ENCODE measurements around the gene TMEM31.

Gene TMEM31, protein sequence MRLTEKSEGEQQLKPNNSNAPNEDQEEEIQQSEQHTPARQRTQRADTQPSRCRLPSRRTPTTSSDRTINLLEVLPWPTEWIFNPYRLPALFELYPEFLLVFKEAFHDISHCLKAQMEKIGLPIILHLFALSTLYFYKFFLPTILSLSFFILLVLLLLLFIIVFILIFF

DNA sequence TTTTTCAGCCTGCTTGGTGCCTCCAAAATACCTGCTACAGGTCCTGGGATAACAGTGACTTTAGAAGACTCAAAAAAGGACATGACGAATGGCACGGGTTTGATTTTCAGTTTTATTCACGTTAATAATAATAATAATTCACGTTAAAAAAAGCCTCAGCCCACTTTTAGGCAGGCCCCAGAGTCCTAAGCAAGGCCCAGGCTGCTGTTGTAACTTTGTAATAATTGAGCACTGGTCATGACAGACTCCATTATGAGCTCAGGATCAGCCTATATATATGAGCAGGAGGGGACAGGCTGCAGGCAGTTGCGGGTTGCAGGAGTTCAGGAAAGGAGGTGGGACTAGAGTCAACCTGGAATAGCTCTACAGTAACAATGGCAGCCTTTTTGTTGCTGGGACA, at the start of gene TMEM31:
Gene TMEM31 (plus strand): TSS at position 301 of the 400 bp plus-strand sequence. CDS start 1,350 bp downstream, outside the sequence.
- TF ChIP-seq POLR2A (IDR thresholded peaks at IDR 0.05; ENCODE audit: low read length) (no peak), GATA1 (IDR thresholded peaks at IDR 0.05; ENCODE audit: low read depth, low read length) (no peak)
- no peak for DNase-seq

DNA sequence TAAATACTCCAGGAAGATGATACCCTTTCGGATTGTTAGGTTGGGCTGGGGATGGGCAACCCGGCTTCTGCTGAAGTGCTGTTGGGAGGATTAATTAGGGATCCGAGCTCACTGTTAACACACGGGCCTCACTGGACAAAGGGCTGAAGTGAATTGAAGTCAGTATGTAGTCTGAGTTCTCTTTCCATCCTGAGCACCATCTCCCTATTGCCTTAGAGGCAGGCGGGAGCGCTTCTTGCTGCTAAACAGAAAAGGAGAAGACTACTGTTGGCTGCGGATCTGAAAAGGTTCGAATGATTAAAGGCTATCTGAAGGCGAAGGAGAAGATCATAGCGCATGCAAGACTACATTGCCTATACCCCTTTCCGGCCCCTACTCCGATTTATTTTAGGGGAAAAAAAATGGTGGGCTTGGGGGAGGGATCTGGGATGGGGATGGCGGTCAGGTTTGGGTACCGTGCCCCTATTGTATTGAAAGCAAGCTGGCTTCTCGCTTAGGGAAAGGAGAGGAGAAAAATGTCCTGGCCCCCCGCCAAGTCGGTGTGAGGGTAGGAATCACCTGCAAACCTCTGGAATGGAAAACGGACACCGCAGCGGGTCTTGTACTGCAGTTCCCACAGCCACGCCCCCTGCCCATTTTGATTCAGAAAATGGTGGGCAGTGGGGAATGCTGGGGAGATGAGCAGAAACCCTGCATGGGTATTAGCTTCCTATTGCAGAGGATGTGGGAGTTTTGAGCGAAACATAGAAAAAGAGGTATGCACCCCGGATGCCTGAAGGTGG, 46.5 kb upstream of the TMEM31 start:
- no peak for TF ChIP-seq POLR2A (IDR thresholded peaks at IDR 0.05; ENCODE audit: low read length)
- no peak for TF ChIP-seq GATA1 (IDR thresholded peaks at IDR 0.05; ENCODE audit: low read depth, low read length)
- DNase-seq = no peak

DNA sequence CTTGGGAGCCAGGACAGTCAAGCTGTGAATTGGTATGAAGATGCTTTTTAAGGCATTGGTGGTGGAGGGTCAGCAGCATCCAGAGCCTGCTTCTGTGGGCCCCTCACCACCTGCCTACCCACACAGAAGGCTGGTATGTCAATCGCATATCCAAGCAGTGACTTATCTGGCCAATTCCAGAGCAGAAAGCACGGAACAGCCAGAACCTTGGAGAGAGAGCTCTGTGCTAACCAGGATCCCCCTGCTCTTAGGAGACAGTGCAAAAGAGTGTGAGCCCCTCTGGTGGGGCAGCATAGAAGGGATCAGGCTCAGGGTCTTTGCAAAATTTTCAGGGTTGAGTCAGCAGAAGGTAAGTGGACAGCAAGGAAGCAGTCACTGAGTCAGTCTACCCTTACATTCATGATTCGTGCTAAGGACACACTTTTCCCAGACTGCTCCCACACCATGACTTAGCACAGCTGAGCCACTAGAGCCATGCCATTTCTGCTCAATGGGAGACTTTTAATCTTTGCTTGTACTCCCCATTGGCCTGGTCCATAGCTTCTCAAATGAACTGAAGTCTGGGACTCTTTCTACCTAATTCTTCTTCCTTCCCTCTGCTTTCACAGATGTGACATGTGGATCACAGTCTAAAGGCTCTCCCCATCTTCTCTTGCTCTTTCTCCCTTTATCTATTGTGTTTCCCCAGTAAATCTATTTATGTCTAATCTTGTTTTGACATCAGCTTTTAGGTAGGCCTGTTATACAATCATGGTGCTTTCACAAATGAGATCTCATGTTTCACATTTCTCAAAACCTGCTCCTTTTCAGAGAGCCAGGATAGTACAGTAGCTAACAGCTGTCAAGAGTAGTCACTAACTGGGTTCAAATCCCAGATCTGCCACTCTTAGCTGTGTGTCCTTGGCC, 44.3 kb upstream of the TMEM31 start:
- DNase-seq = no peak
- TF ChIP-seq GATA1 (IDR thresholded peaks at IDR 0.05; ENCODE audit: low read depth, low read length) (no peak), POLR2A (IDR thresholded peaks at IDR 0.05; ENCODE audit: low read length) (no peak)

- DNase-seq = peak in 1 of 2 experiments; percentile 1
- TF ChIP-seq POLR2A (IDR thresholded peaks at IDR 0.05; ENCODE audit: low read length) (no peak), GATA1 (IDR thresholded peaks at IDR 0.05; ENCODE audit: low read depth, low read length) (no peak)
Measured at GRCh38 chrX:103669745-103670144, 41.0 kb upstream of the TMEM31 start.

DNA sequence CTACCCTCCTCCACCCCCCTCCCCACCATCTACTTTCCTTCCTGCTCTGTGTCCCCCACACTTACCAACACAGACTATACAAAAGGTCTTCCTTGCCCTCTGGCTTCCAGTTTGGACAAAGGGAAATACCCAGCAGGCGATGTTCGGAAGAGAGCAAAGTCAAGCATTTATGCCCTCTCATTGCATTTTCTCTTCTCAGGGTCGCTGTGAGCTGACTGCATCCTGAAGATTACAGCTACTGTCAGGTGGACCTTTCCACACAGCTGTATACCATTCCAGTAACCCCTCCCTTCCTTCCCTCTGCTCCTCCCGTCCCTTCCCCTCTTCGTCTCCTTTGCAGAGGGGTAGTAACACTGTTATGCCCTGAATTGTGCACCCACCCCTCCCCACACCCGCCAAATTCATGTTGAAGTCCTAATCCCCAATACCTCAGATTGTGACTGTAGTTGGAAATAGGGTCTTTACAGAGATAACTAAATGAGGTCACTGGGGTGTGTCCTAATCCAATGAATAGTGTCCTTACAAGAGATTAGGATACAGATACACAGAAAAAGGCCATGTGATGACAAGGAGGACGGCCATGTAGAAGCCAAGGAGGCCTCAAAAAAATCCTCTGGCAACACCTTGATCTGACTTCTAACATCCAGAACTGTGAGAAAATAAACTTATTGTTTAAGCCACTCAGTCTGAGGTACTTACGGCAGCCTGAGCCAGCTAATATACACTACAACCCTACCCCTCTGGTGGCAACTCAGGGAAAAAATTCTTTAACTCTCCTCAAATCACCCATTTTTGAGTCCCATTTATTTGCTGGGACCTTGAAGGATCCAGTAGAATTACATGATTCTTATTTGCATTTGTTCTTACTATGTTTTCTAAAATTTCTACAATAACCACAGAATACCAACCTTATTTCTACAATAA, 35.9 kb upstream of the TMEM31 start:
- peak in 1 of 2 experiments; percentile 1 for DNase-seq
- no peak for TF ChIP-seq POLR2A (IDR thresholded peaks at IDR 0.05; ENCODE audit: low read length)
- no peak for TF ChIP-seq GATA1 (IDR thresholded peaks at IDR 0.05; ENCODE audit: low read depth, low read length)

DNA sequence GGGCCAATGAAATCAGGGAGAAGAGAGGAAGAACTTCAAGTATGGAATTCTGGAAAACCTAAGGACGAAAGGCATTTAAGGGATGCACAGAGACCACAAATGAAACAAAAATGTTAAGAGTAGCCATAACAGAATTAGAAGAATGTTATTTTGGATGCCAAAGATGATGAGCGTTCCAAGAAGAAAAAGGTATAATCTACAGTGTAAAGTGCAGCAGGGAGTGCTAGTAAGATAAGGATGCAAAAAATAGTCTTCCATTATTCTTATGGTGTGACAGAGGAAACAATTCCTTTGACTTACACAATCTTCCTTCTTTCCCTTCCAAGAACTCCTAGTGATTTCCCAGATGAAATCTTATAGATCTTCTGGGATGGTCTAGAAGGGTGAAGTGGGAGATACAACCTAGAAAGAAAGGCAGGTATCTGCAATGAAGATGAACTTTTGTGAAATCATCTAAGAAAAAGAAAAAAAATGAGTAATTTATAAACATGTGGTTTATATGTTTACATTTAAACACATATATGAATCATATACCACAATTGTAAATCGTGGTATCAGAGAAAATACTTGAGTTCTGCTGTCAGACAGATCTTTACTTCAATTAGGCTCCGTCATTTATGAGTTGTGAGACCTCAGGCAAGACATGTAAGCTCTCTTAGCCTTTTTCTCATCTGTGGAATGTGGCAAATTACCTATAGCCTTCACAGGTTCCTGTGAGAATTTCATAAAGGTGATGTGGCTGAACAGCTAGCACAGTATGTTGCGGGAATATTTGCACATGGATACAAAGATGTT, 32.3 kb upstream of the TMEM31 start:
- TF ChIP-seq GATA1 (IDR thresholded peaks at IDR 0.05; ENCODE audit: low read depth, low read length) = no peak
- TF ChIP-seq POLR2A (IDR thresholded peaks at IDR 0.05; ENCODE audit: low read length) = no peak
- DNase-seq = no peak

- no peak for DNase-seq
- no peak for TF ChIP-seq POLR2A (IDR thresholded peaks at IDR 0.05; ENCODE audit: low read length)
- TF ChIP-seq GATA1 (IDR thresholded peaks at IDR 0.05; ENCODE audit: low read depth, low read length) = no peak
Measured at GRCh38 chrX:103681443-103681842, 29.3 kb upstream of the TMEM31 start.

- peak; percentile 33 to 41 for DNase-seq
- no peak for TF ChIP-seq POLR2A (IDR thresholded peaks at IDR 0.05; ENCODE audit: low read length)
- TF ChIP-seq GATA1 (IDR thresholded peaks at IDR 0.05; ENCODE audit: low read depth, low read length) = no peak
Measured at GRCh38 chrX:103685396-103685795, 25.3 kb upstream of the TMEM31 start.

- TF ChIP-seq POLR2A (IDR thresholded peaks at IDR 0.05; ENCODE audit: low read length) (peak; percentile 97), GATA1 (IDR thresholded peaks at IDR 0.05; ENCODE audit: low read depth, low read length) (no peak)
- DNase-seq = peak; percentile 95 to 98
Measured at GRCh38 chrX:103686199-103687072, 24.3 kb upstream of the TMEM31 start, which contains the start of gene MORF4L2. Gene MORF4L2, minus strand, starts transcription at chrX:103686699. Its CDS starts 9,672 bp downstream, at chrX:103677027.

DNA sequence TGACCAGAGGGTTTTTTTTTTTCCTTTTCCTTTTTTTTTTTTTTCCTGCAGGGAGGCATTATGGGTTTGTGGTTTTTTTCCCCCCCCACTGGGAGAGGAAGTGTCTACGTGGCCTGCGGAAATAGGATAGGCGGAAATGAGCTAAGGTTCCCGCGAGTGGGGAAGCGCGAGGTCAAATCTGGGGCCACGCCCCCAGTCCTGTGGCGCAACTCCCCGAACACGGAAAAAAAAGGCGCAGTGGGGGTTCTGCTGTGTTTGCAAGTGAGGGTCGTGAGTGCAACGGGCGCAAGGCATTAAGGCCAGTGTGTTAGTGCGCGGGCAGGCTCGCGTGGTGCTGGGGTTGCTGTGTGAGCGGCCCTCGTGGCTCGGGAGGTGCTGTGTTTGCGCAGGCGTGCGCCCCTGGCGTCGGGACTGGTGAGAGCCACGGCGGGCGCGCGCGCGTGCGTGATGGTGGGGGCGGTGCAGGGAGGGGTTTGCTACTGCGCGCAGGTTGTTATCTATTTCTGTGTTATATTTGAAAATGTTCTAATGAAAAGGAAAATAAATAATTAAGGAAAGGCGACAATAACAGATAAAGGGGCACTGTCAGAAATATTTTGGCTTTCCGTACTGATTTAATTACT, 23.5 kb upstream of the TMEM31 start:
- peak; percentile 88 to 91 for DNase-seq
- TF ChIP-seq POLR2A (IDR thresholded peaks at IDR 0.05; ENCODE audit: low read length) (no peak), GATA1 (IDR thresholded peaks at IDR 0.05; ENCODE audit: low read depth, low read length) (no peak)

DNA sequence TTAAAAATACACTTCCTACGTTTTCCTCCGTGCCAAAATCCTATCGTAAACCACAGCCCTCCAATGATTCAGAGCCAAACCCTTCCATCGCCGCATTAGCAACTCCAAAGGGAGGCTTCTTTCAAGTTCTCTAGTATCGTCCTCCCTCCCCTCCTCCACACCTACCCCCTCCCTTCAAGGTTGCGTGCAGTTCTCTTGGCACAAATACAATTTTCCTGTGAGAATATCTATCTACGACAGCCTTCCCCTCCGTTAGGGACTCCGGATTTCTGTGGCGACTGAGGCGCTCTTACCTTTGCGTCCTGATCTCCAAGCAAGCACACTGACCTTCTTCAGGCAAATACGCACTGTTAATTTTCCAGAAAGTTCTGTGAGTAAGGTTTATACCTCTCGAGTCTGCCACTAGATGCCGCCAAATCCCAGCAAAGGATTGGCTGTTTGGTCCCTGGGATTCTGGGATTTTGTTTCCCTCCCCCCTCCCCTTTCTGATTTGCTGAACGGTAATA, 23.0 kb upstream of the TMEM31 start:
- TF ChIP-seq GATA1 (IDR thresholded peaks at IDR 0.05; ENCODE audit: low read depth, low read length) (no peak), POLR2A (IDR thresholded peaks at IDR 0.05; ENCODE audit: low read length) (no peak)
- DNase-seq = peak; percentile 76 to 81

Measured in erythroblast (primary cell).